Measurements from ENCODE around the gene PI4KA. TPM values are rescaled to one million over a fixed set of nuclear protein-coding genes. Genes with fewer than 3 reads are reported as not detected.

PI4KA gene
- total and polyA plus RNA-seq, 2 of the 13 experiments (the other 11 are each of a cell fraction or from before 2014, with no cell fraction given): 27.4 to 56.4 TPM

DNA sequence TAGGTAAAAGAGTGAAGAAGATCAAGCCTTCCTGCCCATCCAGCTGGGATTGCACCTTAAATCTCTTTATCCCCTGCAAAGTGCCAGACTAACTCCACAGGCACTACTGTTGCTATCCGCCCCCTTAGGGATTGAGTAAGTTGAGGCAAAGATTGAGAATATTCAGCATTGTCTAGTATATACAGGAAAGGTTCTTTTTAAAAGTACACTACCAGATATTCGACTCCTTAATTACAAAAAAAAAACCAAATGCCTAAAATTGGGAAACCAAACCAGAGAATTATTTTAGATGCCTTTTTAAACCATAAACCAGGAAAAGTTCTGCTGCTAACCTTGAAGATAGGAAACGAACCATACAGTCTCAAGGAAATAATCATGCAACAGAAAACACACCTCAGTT lies 73.2 kb downstream of the PI4KA start (continued):
- TF ChIP-seq HDAC6 (IDR thresholded peaks at IDR 0.05; ENCODE audit: low read depth, low read length): no peak
- TF ChIP-seq, protein P1, sequence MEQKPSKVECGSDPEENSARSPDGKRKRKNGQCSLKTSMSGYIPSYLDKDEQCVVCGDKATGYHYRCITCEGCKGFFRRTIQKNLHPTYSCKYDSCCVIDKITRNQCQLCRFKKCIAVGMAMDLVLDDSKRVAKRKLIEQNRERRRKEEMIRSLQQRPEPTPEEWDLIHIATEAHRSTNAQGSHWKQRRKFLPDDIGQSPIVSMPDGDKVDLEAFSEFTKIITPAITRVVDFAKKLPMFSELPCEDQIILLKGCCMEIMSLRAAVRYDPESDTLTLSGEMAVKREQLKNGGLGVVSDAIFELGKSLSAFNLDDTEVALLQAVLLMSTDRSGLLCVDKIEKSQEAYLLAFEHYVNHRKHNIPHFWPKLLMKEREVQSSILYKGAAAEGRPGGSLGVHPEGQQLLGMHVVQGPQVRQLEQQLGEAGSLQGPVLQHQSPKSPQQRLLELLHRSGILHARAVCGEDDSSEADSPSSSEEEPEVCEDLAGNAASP (CRISPR knock-in tag; IDR thresholded peaks at IDR 0.05; ENCODE audit: borderline replicate concordance): no peak

DNA sequence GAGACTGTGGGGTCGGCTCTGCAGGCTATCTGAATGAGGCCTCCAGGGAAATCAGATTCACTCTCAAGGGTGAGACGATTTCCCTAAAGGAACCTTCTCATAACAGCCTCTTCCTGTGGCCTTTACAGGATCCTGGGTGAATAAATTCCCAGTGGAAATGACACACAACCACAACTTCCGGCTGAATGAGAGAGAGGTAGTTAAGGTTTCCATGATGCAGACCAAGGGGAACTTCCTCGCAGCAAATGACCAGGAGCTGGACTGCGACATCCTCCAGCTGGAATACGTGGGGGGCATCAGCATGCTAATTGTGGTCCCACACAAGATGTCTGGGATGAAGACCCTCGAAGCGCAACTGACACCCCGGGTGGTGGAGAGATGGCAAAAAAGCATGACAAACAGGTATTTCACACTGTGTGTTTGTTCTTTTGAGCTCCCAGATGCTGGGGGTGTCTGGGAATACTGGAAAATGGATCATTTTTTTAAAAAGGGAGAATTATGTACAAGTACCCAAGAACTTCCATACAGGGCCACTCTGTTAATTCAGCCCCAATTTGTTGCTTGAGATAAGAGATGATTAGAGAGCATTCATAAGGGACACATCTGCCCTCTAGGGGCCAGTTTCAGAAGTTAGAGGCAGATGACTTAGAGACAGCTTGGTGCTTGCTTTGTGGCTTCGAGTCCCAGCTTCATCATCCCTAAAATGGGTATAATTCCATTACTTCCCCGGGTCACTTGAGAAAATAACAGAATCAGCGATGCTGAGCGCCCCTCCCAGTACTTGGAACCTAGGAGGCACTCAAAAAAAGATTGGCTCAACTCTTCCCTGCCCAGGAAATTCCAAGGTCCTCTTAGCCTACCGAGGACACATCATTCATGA lies 74.5 kb downstream of the PI4KA start:
- POLR2A ChIA-PET: interaction anchor here (0.7 to 11.1 kb wide), 3 partner anchors 8 to 68 kb away, joined by 3 to 172 read pairs (median 3); partner anchors contain the start of gene SERPIND1
- 82% methylated on average over 14 of the region's 14 CpGs for WGBS (ENCODE audit: low lambda C conversion rate)
- no TSS peak for BruUV-seq (replicated peaks)
- Histone ChIP-seq H3K4me3 (replicated peaks in 1 of 3; ENCODE audit: insufficient read depth in 1 of 3, low read depth in 2 of 3, low read length in 3 of 3) (no peak overlapping the region), H3K27me3 (ENCODE audit: control insufficient read depth in 1 of 2, insufficient read depth in 2 of 2, low read length in 2 of 2) (no peaks in the 10 kb centered on the region), H2AFZ (ENCODE audit: low read length) (no peak overlapping the region), H4K20me1 (ENCODE audit: insufficient read depth, low read length) (peaks cover 24% of the 10 kb centered on the region), H3K9me3 (ENCODE audit: low read length) (no peaks in the 10 kb centered on the region), H3K9ac (ENCODE audit: insufficient read depth, low read depth, low read length) (no peak overlapping the region), H3K79me2 (ENCODE audit: insufficient read depth, low read length) (peaks cover 45% of the 10 kb centered on the region), H3K27ac (ENCODE audit: extremely low read length, insufficient read depth, low read length) (no peak overlapping the region), H3K36me3 (replicated peaks in 1 of 2; ENCODE audit: control insufficient read depth in 1 of 2, insufficient read depth in 2 of 2, low read length in 2 of 2) (peaks cover 39 to 98% of the 10 kb centered on the region in 2 experiments), H3K4me2 (ENCODE audit: low read depth, low read length) (no peak overlapping the region), H3K4me1 (ENCODE audit: insufficient read depth, low read length) (peaks cover 69% of the 10 kb centered on the region)
- ATAC-seq (peak; percentile 49), FAIRE-seq (peak; percentile 76), DNase-seq (ENCODE audit: low spot score) (peak; percentile 70)
- in situ Hi-C loops (cut with HindIII; ENCODE audit: extremely low pct_ligation_motif_present, low pct_unique_long_range_greater_than_20kb) (no loop called here), intact Hi-C loops (cut with micrococcal nuclease; ENCODE audit: unreplicated experiment) (loop anchor here (1.0 kb wide), 1 partner anchor 26 kb away; no protein-coding TSS in a partner anchor)
- peak; percentile 52; the same call in 1 of the 2 replicates for TF ChIP-seq RAD21 (CRISPR knock-in tag; IDR thresholded peaks at IDR 0.05)
- TF ChIP-seq RFXAP (CRISPR knock-in tag; IDR thresholded peaks at IDR 0.05; ENCODE audit: borderline replicate concordance): no peak
- no peak for TF ChIP-seq ZFP1 (CRISPR knock-in tag; IDR thresholded peaks at IDR 0.05)
- TF ChIP-seq RBM22 (optimal IDR thresholded peaks at IDR 0.05; ENCODE audit: low read length): peak; percentile 80
- TF ChIP-seq RBFOX2 (IDR thresholded peaks at IDR 0.05; ENCODE audit: low read depth, low read length): peak; percentile 65
- peak; percentile 36; the same call in 1 of the 2 replicates for TF ChIP-seq SMC3 (IDR thresholded peaks at IDR 0.05; ENCODE audit: low read length)
- no peak for TF ChIP-seq ZNF788 (CRISPR knock-in tag; IDR thresholded peaks at IDR 0.05; ENCODE audit: borderline replicate concordance)
- TF ChIP-seq STAG1 (CRISPR knock-in tag; IDR thresholded peaks at IDR 0.05): peak; percentile 62
- 0 out of 2 replicates have a peak, but pooled peaks have one; percentile 40 for TF ChIP-seq ZC3H13 (CRISPR knock-in tag; IDR thresholded peaks at IDR 0.05)
- TF ChIP-seq, protein P2, sequence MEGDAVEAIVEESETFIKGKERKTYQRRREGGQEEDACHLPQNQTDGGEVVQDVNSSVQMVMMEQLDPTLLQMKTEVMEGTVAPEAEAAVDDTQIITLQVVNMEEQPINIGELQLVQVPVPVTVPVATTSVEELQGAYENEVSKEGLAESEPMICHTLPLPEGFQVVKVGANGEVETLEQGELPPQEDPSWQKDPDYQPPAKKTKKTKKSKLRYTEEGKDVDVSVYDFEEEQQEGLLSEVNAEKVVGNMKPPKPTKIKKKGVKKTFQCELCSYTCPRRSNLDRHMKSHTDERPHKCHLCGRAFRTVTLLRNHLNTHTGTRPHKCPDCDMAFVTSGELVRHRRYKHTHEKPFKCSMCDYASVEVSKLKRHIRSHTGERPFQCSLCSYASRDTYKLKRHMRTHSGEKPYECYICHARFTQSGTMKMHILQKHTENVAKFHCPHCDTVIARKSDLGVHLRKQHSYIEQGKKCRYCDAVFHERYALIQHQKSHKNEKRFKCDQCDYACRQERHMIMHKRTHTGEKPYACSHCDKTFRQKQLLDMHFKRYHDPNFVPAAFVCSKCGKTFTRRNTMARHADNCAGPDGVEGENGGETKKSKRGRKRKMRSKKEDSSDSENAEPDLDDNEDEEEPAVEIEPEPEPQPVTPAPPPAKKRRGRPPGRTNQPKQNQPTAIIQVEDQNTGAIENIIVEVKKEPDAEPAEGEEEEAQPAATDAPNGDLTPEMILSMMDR (CRISPR knock-in tag; IDR thresholded peaks at IDR 0.05): peak; percentile 70
- TF ChIP-seq SALL1 (CRISPR knock-in tag; IDR thresholded peaks at IDR 0.05): 0 out of 2 replicates have a peak, but pooled peaks have one; percentile 19
- TF ChIP-seq ZNF629 (CRISPR knock-in tag; conservative IDR thresholded peaks at IDR 0.05): peak; percentile 87
- CTCF ChIA-PET (ENCODE audit: low intra/inter-chr PET ratio, low total read pairs): interaction anchor here (0.6 to 2.2 kb wide), 4 partner anchors 10 to 33 kb away, joined by 3 to 18 read pairs (median 3); partner anchors contain the start of gene SERPIND1

Measured in HepG2 (cell line).